OCI-LY7 (cell line): ENCODE results near the gene FAM222A.

ENCODE experiments used
- EZH2phosphoT487 ChIP-seq: fragments of 200-600 bp; sonication (generic); IDR thresholded peaks from 2 replicates; pipeline ENCODE4 v1.6.1; 2018; ENCODE audit warnings: low read depth, borderline replicate concordance, mild to moderate bottlenecking, mixed run types, antibody characterized with exemption, low read length, moderate library complexity, mixed read lengths
- TF ChIP-seq, protein P1 (sequence below): fragments of 200-600 bp; sonication (generic); conservative IDR thresholded peaks from 2 replicates; pipeline ENCODE4 v1.5.1; 2014; ENCODE audit warnings: mild to moderate bottlenecking, antibody characterized with exemption, low read length, moderate library complexity, mixed read lengths

DNA sequence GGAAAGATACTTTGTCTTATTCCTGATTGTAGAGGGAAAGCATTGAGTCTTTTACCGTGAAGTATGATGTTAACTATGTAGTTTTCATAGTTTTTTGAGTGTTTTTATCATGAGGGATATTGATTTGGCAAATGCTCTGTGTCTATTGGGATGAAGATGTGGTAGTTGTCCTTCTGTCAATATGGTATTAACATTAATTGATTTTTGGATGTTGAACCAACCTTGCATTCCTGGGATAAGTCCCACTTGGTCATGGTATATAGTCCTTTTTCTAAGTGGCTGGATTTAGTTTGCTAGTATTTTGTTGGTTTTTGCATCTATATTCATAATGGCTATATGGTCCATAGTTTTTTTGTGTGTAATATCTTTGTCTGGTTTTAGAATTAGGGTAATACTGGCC, 42.8 kb downstream of the FAM222A start:
- TF ChIP-seq, protein P1, sequence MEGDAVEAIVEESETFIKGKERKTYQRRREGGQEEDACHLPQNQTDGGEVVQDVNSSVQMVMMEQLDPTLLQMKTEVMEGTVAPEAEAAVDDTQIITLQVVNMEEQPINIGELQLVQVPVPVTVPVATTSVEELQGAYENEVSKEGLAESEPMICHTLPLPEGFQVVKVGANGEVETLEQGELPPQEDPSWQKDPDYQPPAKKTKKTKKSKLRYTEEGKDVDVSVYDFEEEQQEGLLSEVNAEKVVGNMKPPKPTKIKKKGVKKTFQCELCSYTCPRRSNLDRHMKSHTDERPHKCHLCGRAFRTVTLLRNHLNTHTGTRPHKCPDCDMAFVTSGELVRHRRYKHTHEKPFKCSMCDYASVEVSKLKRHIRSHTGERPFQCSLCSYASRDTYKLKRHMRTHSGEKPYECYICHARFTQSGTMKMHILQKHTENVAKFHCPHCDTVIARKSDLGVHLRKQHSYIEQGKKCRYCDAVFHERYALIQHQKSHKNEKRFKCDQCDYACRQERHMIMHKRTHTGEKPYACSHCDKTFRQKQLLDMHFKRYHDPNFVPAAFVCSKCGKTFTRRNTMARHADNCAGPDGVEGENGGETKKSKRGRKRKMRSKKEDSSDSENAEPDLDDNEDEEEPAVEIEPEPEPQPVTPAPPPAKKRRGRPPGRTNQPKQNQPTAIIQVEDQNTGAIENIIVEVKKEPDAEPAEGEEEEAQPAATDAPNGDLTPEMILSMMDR, result no peak
- no peak for TF ChIP-seq EZH2phosphoT487
